AG04450 (cell line): ENCODE data around the gene NLGN1. TPM values are rescaled to one million over a fixed set of nuclear protein-coding genes. Genes with fewer than 3 reads are reported as not detected.

ENCODE experiments used
- CTCF ChIA-PET: fragments of 300-600, 350-600 bp; formaldehyde crosslinking; extraction: SDS; loops from one replicate; lab custom pipeline; 2022; ENCODE audit warnings: antibody characterized with exemption, inconsistent platforms; lab: Charles Lee
- POLR2A ChIA-PET: fragments of 350-600 bp; formaldehyde crosslinking; extraction: SDS; loops from one replicate; lab custom pipeline; 2021; ENCODE audit warnings: antibody characterized with exemption, inconsistent platforms; lab: Yijun Ruan, JAX
- DNase-seq: peaks from one replicate; pipeline ENCODE4 v3.0.0-alpha.2; 2011; ENCODE audit warnings: low read depth, low spot score
- H3K27ac ChIP-seq: one replicate; pipeline ENCODE4 v1.5.1; 2012; ENCODE audit warnings: low read depth, low read length, control low read depth
- H3K27me3 ChIP-seq: one replicate; pipeline ENCODE4 v1.6.0; 2012; ENCODE audit warnings: low read length; ENCODE audit not compliant: control insufficient read depth, insufficient read depth
- H3K4me3 ChIP-seq: 2 replicates; pipeline ENCODE4 v1.5.1; 2011; ENCODE audit warnings: mild to moderate bottlenecking, low read depth, low read length, control low read depth
- H3K9me3 ChIP-seq: 2 replicates; pipeline ENCODE4 v1.5.1; 2012; ENCODE audit warnings: low read length; ENCODE audit not compliant: control insufficient read depth, insufficient read depth
- CTCF ChIP-seq: IDR thresholded peaks from 2 replicates; pipeline ENCODE4 v1.5.1; 2011; ENCODE audit warnings: low read depth, low read length, control low read depth, inconsistent platforms
- polyA plus RNA-seq: library from polyadenylated mRNA; depleted of rRNA; stranded (reverse); fragments of >200 nt; gene quantifications from 2 replicates; pipeline ENCODE4 v1.2.3, GENCODE V29; 2011

The NLGN1 gene
- polyA plus RNA-seq, 1 experiment, result 1.7 TPM

- Histone ChIP-seq H3K9me3 (no peaks in the 10 kb centered on the region), H3K27ac (no peak overlapping the region), H3K27me3 (no peaks in the 10 kb centered on the region), H3K4me3 (no peak overlapping the region)
- POLR2A ChIA-PET, result no interaction called here
- TF ChIP-seq CTCF, result no peak
- DNase-seq, result no peak
- CTCF ChIA-PET, result no interaction called here
Measured at GRCh38 chr3:174280186-174280585, 882.6 kb downstream of the NLGN1 start.

- Histone ChIP-seq H3K27me3 (no peaks in the 10 kb centered on the region), H3K4me3 (no peak overlapping the region), H3K9me3 (no peaks in the 10 kb centered on the region), H3K27ac (no peak overlapping the region)
- POLR2A ChIA-PET, result no interaction called here
- no peak for TF ChIP-seq CTCF
- DNase-seq, result no peak
- CTCF ChIA-PET, result no interaction called here
Measured at GRCh38 chr3:174285242-174285864, 887.8 kb downstream of the NLGN1 start.

GRCh38 chr3:174287705-174288104 lies 890.2 kb downstream of the NLGN1 start:
- TF ChIP-seq CTCF, result no peak
- no peak for DNase-seq
- Histone ChIP-seq H3K27me3 (no peaks in the 10 kb centered on the region), H3K9me3 (no peaks in the 10 kb centered on the region), H3K4me3 (no peak overlapping the region), H3K27ac (no peak overlapping the region)
- CTCF ChIA-PET, result no interaction called here
- POLR2A ChIA-PET, result no interaction called here

- POLR2A ChIA-PET, result interaction anchor here (0.7 kb wide), 1 partner anchor 104 kb away, joined by 4 read pairs; no protein-coding TSS in a partner anchor
Measured at GRCh38 chr3:174294616-174295015, 897.1 kb downstream of the NLGN1 start.

More at GRCh38 chr3:174294616-174295015, 897.1 kb downstream of the NLGN1 start:
- Histone ChIP-seq H3K9me3 (no peaks in the 10 kb centered on the region), H3K4me3 (no peak overlapping the region), H3K27ac (no peak overlapping the region), H3K27me3 (no peaks in the 10 kb centered on the region)
- DNase-seq, result no peak
- no peak for TF ChIP-seq CTCF
- CTCF ChIA-PET, result interaction anchor here (0.6 kb wide), 1 partner anchor 264 kb away, joined by 4 read pairs; no protein-coding TSS in a partner anchor
